CD14-positive monocyte (primary cell): ENCODE data around the gene LYRM2. TPM values are rescaled to one million over a fixed set of nuclear protein-coding genes. Genes with fewer than 3 reads are reported as not detected.

Experiments
- DNase-seq, 3 donors: peaks; one replicate each; pipeline ENCODE4 v3.0.0-alpha.2; 2011 to 2022
- H2AFZ ChIP-seq: 2 replicates; pipeline ENCODE4 v1.6.0; 2012; ENCODE audit warnings: mild to moderate bottlenecking, low read depth, low read length, inconsistent platforms; ENCODE audit not compliant: insufficient read depth, poor library complexity, severe bottlenecking
- H3K27ac ChIP-seq, 2 donors: 1 replicate in 1 of 2; 2 replicates in 1 of 2; pipeline ENCODE4 v1.5.1; 2012 to 2013; ENCODE audit warnings: low read length in 2 of 2, control low read depth in 1 of 2, inconsistent platforms in 1 of 2, low read depth in 1 of 2, mild to moderate bottlenecking in 1 of 2
- H3K27me3 ChIP-seq, 2 donors: one replicate each; pipeline versions ENCODE4 v1.6.0 to v1.6.1; 2011 to 2013; ENCODE audit warnings: low read length in 2 of 2; ENCODE audit not compliant: control insufficient read depth in 2 of 2, insufficient read depth in 2 of 2
- H3K36me3 ChIP-seq, 2 donors: replicated peaks in 1 of 2; 1 replicate in 1 of 2; 2 replicates in 1 of 2; pipeline versions ENCODE4 v1.5.1 to v1.6.1; 2012 to 2013; ENCODE audit warnings: low read length in 2 of 2, control low read depth in 1 of 2, inconsistent platforms in 1 of 2, mild to moderate bottlenecking in 1 of 2; ENCODE audit not compliant: insufficient read depth in 2 of 2, control insufficient read depth in 1 of 2
- H3K4me1 ChIP-seq, 2 donors: 1 replicate in 1 of 2; 2 replicates in 1 of 2; pipeline versions ENCODE4 v1.5.1 to v1.6.1; 2012 to 2013; ENCODE audit warnings: low read length in 2 of 2, control low read depth in 1 of 2, inconsistent platforms in 1 of 2, mild to moderate bottlenecking in 1 of 2, moderate library complexity in 1 of 2; ENCODE audit not compliant: insufficient read depth in 2 of 2, control insufficient read depth in 1 of 2
- H3K4me2 ChIP-seq: replicated peaks from 2 replicates; pipeline ENCODE3; 2012; ENCODE audit warnings: low read length, moderate library complexity, mild to moderate bottlenecking; ENCODE audit not compliant: poor library complexity, severe bottlenecking; ENCODE audit errors: extremely low read depth
- H3K4me3 ChIP-seq, 3 experiments: fragments of 200-600 bp in 1 of 3; sonication (generic) in 1 of 3; replicated peaks in 1 of 3; 1 replicate in 2 of 3; 2 replicates in 1 of 3; pipeline ENCODE4 v1.5.1; 2011 to 2013; ENCODE audit warnings: low read length in 3 of 3, mild to moderate bottlenecking in 3 of 3, control low read depth in 2 of 3, low read depth in 2 of 3, inconsistent platforms in 1 of 3, moderate library complexity in 1 of 3
- H3K79me2 ChIP-seq: 2 replicates; pipeline ENCODE4 v1.6.0; 2012; ENCODE audit warnings: mild to moderate bottlenecking, control low read depth, inconsistent platforms, low read length, moderate library complexity; ENCODE audit not compliant: insufficient read depth
- H3K9ac ChIP-seq: 2 replicates; pipeline ENCODE4 v1.6.0; 2017; ENCODE audit warnings: low read length, mild to moderate bottlenecking; ENCODE audit not compliant: insufficient read depth, poor library complexity, severe bottlenecking
- H3K9me3 ChIP-seq, 2 donors: replicated peaks in 1 of 2; 1 replicate in 1 of 2; 2 replicates in 1 of 2; pipeline versions ENCODE4 v1.5.1 to v1.6.1; 2012 to 2013; ENCODE audit warnings: low read length in 2 of 2, control low read depth in 1 of 2; ENCODE audit not compliant: control insufficient read depth in 1 of 2, insufficient read depth in 1 of 2
- H4K20me1 ChIP-seq: 2 replicates; pipeline ENCODE4 v1.6.0; 2012; ENCODE audit warnings: mild to moderate bottlenecking, low read length, control low read depth, moderate library complexity; ENCODE audit not compliant: insufficient read depth
- H3K27ac Mint-ChIP-seq, 7 donors: one replicate each; pipeline ENCODE4 v1.8.0; 2020; ENCODE audit warnings: mild to moderate bottlenecking in 7 of 7, mixed read lengths in 7 of 7, moderate library complexity in 6 of 7, inconsistent platforms in 2 of 7
- H3K27me3 Mint-ChIP-seq, 3 donors: one replicate each; pipeline ENCODE4 v1.8.0; 2021 to 2022; ENCODE audit warnings: low read depth in 3 of 3, mild to moderate bottlenecking in 3 of 3, mixed read lengths in 3 of 3, moderate library complexity in 3 of 3, inconsistent platforms in 1 of 3
- H3K36me3 Mint-ChIP-seq, 2 donors: one replicate each; pipeline ENCODE4 v1.8.0; 2020; ENCODE audit warnings: mixed read lengths in 2 of 2, inconsistent platforms in 1 of 2, mild to moderate bottlenecking in 1 of 2
- H3K4me1 Mint-ChIP-seq: one replicate; pipeline ENCODE4 v1.8.0; 2020; ENCODE audit warnings: mild to moderate bottlenecking, mixed read lengths
- H3K4me3 Mint-ChIP-seq, 2 donors: one replicate each; pipeline ENCODE4 v1.8.0; 2020; ENCODE audit warnings: mild to moderate bottlenecking in 2 of 2, mixed read lengths in 2 of 2, moderate library complexity in 1 of 2
- H3K9me3 Mint-ChIP-seq, 7 donors: one replicate each; pipeline ENCODE4 v1.8.0; 2020 to 2022; ENCODE audit warnings: mixed read lengths in 7 of 7, mild to moderate bottlenecking in 6 of 7, moderate library complexity in 6 of 7, inconsistent platforms in 2 of 7
- WGBS: methylation state at CpG from one replicate; pipeline ENCODE4 v1.1.5; 2013; ENCODE audit warnings: missing lambda C conversion rate; ENCODE audit not compliant: insufficient coverage; 5-methylcytosine and 5-hydroxymethylcytosine counted together
- intact Hi-C, 2 donors: fragments of 100-400 bp; cut with micrococcal nuclease; formaldehyde crosslinking; loops; one replicate each; pipeline versions ENCODE4 v1.15.0 to v1.15.1; 2023
- polyA minus RNA-seq: library from RNA; depleted of rRNA, polyadenylated mRNA; stranded (reverse); fragments of >200 nt; gene quantifications from 2 replicates; pipeline ENCODE4 v1.2.3, GENCODE V29; 2012
- polyA plus RNA-seq, 3 donors: library from polyadenylated mRNA; depleted of rRNA in 1 of 3; unstranded in 2 of 3; stranded (reverse) in 1 of 3; fragments of 300-500 nt in 2 of 3; fragments of >200 nt in 1 of 3; fragmentation: Illumina TruSeq in 2 of 3; gene quantifications; 1 replicate in 2 of 3; 2 replicates in 1 of 3; pipeline ENCODE4 v1.2.3, GENCODE V29; 2012 to 2021
- total RNA-seq, 12 experiments: library from RNA in 1 of 12; stranded (reverse) in 1 of 12; fragments of 120-200 nt in 1 of 12; gene quantifications; one replicate each; pipeline ENCODE4 v1.2.4 and lab custom pipeline; 2013 to 2026; ENCODE audit warnings: mixed read lengths in 6 of 12, inconsistent platforms in 1 of 12
- TF ChIP-seq, protein P1 (sequence below): fragments of 200-600 bp; IDR thresholded peaks from one replicate; pipeline ENCODE4 v1.8.0; 2022; ENCODE audit warnings: antibody characterized with exemption, mild to moderate bottlenecking

LYRM2 gene, protein sequence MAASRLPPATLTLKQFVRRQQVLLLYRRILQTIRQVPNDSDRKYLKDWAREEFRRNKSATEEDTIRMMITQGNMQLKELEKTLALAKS
- 24.7 TPM for total RNA-seq (2013)
- 10 to 100 TPM; 13.2 to 64.0 (median 58.1) TPM for polyA plus RNA-seq
- 2.4 and 4.9 TPM in 2 replicates for polyA minus RNA-seq
- 15.5 to 55.9 (median 31.4) reads per million in 11 experiments for total RNA-seq (lab: John Stamatoyannopoulos, UW)

DNA sequence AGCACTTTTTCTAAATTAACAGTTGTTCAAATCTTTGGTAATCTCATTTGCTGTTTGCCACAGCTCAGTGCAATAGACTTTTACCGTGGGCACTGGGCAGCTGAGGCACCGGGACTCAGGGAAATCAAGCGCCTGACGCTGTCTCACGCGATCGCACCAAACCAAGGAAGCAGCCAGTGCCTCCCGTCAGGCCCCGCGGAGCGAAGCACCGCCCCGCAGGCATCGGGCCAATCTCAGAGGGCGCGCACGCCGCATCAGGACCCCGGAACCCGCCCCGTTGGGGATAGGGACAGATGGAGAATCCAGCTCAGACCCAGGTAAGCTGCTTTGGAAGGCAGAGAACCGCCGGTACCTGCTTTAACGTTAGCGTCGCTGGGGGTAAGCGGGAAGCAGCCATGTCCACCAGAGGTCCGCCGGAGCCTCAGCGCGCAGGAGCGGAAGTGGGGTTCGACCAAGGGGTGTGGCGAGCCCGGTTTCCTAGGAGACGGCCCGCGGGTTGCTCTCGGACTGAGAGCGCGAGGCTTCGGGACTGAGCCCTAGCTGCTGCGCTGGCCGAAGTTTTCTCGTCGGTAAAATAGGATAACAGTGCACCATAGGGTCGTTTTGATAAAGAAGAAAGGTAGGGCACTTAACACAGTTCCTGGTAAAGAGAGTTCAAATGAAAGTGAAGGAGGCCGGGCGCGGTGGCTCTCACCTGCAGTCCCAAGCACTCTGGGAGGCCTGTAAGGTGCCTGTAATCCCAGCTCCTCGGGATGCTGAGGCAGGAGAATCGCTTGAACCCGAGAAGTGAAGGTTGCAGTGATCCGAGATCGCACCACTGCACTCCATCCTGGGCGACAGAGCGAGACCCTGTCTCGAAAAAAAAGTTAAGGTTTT lies at the start of gene LYRM2:
Gene LYRM2 (minus strand): TSS at position 428 of the 876 bp plus-strand sequence. CDS start 31 bp downstream, at position 397.
- Histone ChIP-seq H2AFZ (peak within 1 kb of the TSS; percentile 86), H3K79me2 (peaks cover 8% of the 10 kb centered on the region), H3K9me3 (no peaks in the 10 kb centered on the region), H3K4me1 (peaks cover 14 to 16% of the 10 kb centered on the region in 2 donors), H3K4me3 (peak within 1 kb of the TSS; percentile 57 to 91 (median 84)), H4K20me1 (no peaks in the 10 kb centered on the region), H3K9ac (peak within 1 kb of the TSS; percentile 90), H3K27me3 (no peaks in the 10 kb centered on the region), H3K4me2 (peak within 1 kb of the TSS; percentile 84), H3K36me3 (peaks cover 18 to 45% of the 10 kb centered on the region in 2 donors), H3K27ac (peak within 1 kb of the TSS; percentile 78 to 98)
- peak within 1 kb of the TSS; percentile 92 to 94 for H3K4me3 Mint-ChIP-seq
- peaks cover 0 to 3% (median 0%) of the 10 kb centered on the region in 7 donors for H3K9me3 Mint-ChIP-seq
- intact Hi-C loops = loop anchor here in 1 of 2 donors (10.0 kb wide), 2 partner anchors 284 to 674 kb away; partner anchors contain the start of genes RNGTT and UBE2J1
- peak within 1 kb of the TSS; percentile 96 to 98 (median 98) for H3K27ac Mint-ChIP-seq
- 3% methylated on average over 58 of the region's 58 CpGs for WGBS
- TF ChIP-seq, protein P1, sequence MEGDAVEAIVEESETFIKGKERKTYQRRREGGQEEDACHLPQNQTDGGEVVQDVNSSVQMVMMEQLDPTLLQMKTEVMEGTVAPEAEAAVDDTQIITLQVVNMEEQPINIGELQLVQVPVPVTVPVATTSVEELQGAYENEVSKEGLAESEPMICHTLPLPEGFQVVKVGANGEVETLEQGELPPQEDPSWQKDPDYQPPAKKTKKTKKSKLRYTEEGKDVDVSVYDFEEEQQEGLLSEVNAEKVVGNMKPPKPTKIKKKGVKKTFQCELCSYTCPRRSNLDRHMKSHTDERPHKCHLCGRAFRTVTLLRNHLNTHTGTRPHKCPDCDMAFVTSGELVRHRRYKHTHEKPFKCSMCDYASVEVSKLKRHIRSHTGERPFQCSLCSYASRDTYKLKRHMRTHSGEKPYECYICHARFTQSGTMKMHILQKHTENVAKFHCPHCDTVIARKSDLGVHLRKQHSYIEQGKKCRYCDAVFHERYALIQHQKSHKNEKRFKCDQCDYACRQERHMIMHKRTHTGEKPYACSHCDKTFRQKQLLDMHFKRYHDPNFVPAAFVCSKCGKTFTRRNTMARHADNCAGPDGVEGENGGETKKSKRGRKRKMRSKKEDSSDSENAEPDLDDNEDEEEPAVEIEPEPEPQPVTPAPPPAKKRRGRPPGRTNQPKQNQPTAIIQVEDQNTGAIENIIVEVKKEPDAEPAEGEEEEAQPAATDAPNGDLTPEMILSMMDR = no peak
- no peaks in the 10 kb centered on the region for H3K27me3 Mint-ChIP-seq
- peak; percentile 91 to 93 (median 92) for DNase-seq
- H3K4me1 Mint-ChIP-seq = peaks cover 21% of the 10 kb centered on the region
- H3K36me3 Mint-ChIP-seq = peaks cover 30 to 37% of the 10 kb centered on the region in 2 donors

DNA sequence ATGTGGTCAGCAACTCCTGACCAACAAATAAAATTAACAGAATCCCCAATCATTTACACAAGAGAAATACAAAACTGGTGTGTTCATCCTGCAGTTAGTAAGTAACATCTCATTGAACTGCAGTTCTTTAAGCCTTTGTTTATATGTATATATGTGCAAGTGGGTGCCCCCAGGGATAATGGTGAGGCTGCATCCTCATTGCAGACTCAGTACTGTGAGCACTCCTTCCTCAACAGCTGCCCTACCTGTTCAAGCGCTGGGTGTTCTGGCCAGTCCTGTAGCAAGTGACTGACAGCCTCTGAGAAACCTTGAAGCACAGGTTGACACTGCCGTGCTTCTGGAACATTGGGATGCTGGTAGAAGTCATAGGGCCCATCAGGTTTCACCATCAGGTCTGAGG lies 49.8 kb upstream of the LYRM2 start:
- Histone ChIP-seq H4K20me1 (no peaks in the 10 kb centered on the region), H3K9me3 (no peaks in the 10 kb centered on the region), H3K4me2 (no peak overlapping the region), H3K79me2 (no peaks in the 10 kb centered on the region), H3K27ac (no peak overlapping the region), H3K36me3 (peaks cover 44 to 71% of the 10 kb centered on the region in 2 donors), H3K9ac (no peak overlapping the region), H3K27me3 (no peaks in the 10 kb centered on the region), H2AFZ (no peak overlapping the region), H3K4me3 (no peak overlapping the region), H3K4me1 (peaks cover 12 to 15% of the 10 kb centered on the region in 2 donors)
- Mint-ChIP-seq H3K36me3 (peaks cover 63 to 64% of the 10 kb centered on the region in 2 donors), H3K27me3 (no peaks in the 10 kb centered on the region), H3K27ac (peak overlapping the region in 2 of 7 donors; percentile 9 to 61), H3K9me3 (no peaks in the 10 kb centered on the region), H3K4me3 (no peak overlapping the region), H3K4me1 (peaks cover 15% of the 10 kb centered on the region)
- no CpG with 5 or more reads among the region's 2 CpGs for WGBS
- TF ChIP-seq, protein P1 = no peak
- no peak for DNase-seq
- intact Hi-C loops = no loop called here
